Activated B cell treated with CpG ODN at 0.5 μM for 24 hours (primary cell): Measurements from ENCODE around the gene AP1M1. TPM values are rescaled to one million over a fixed set of nuclear protein-coding genes. Genes with fewer than 3 reads are reported as not detected.

Source experiments
- ATAC-seq: fragments of 200-7000 bp; cut with Tn5 transposase; one replicate; pipeline ENCODE4 v1.10.0; 2021; ENCODE audit warnings: low read depth, mild to moderate bottlenecking, moderate library complexity
- CTCF ChIA-PET: fragments of 350-600 bp; sonication (Branson Sonifier 250); formaldehyde crosslinking; loops from one replicate; lab custom pipeline; 2021; ENCODE audit warnings: antibody characterized with exemption; lab: Charles Lee
- POLR2A ChIA-PET: fragments of 350-600 bp; sonication (Branson Sonifier 250); formaldehyde crosslinking; loops from one replicate; lab custom pipeline; 2021; ENCODE audit warnings: antibody characterized with exemption; lab: Charles Lee
- DNase-seq: peaks from one replicate; pipeline ENCODE4 v3.0.0; 2022
- H3K27ac Mint-ChIP-seq: one replicate; pipeline ENCODE4 v1.8.0; 2020; ENCODE audit warnings: mixed read lengths
- H3K27me3 Mint-ChIP-seq: one replicate; pipeline ENCODE4 v1.8.0; 2021; ENCODE audit warnings: mixed read lengths
- H3K36me3 Mint-ChIP-seq: one replicate; pipeline ENCODE4 v1.8.0; 2021; ENCODE audit warnings: low read depth, mixed read lengths
- H3K4me1 Mint-ChIP-seq: one replicate; pipeline ENCODE4 v1.8.0; 2021; ENCODE audit warnings: mixed read lengths
- H3K4me3 Mint-ChIP-seq: one replicate; pipeline ENCODE4 v1.8.0; 2020; ENCODE audit warnings: mild to moderate bottlenecking, mixed read lengths
- H3K9me3 Mint-ChIP-seq: one replicate; pipeline ENCODE4 v1.8.0; 2020; ENCODE audit warnings: mixed read lengths
- CTCF ChIP-seq: fragments of 200-600 bp; IDR thresholded peaks from one replicate; pipeline ENCODE4 v1.8.0; 2022; ENCODE audit warnings: antibody characterized with exemption, mild to moderate bottlenecking
- intact Hi-C: fragments of 100-400 bp; cut with micrococcal nuclease; formaldehyde crosslinking; loops from one replicate; pipeline ENCODE4 v1.15.1; 2024
- total RNA-seq: library from RNA; stranded (reverse); gene quantifications from 2 replicates; pipeline ENCODE4 v1.2.3, GENCODE V29; 2022

The AP1M1 gene
- total RNA-seq, 1 donor from 2014 or later, result 87.5 TPM

GRCh38 chr19:16268676-16269319 is 71.1 kb downstream of the AP1M1 start:
- Mint-ChIP-seq H3K4me3 (no peak overlapping the region), H3K9me3 (no peaks in the 10 kb centered on the region), H3K27ac (peak overlapping the region; percentile 59), H3K27me3 (no peaks in the 10 kb centered on the region), H3K36me3 (no peaks in the 10 kb centered on the region), H3K4me1 (peaks cover 30% of the 10 kb centered on the region)
- no peak for ATAC-seq
- no peak for TF ChIP-seq CTCF
- intact Hi-C loops, result no loop called here
- ChIA-PET POLR2A (interaction anchor here (0.8 to 14.3 kb wide), 7 partner anchors 8 to 58 kb away, joined by 3 to 445 read pairs (median 5); partner anchors contain the start of gene KLF2), CTCF (interaction anchor here (0.8 kb wide), 1 partner anchor 97 kb away, joined by 3 read pairs; no protein-coding TSS in a partner anchor)
- DNase-seq, result no peak

- no peak for DNase-seq
- ATAC-seq, result no peak
- no peaks in the 10 kb centered on the region for H3K27me3 Mint-ChIP-seq
- POLR2A ChIA-PET, result interaction anchor here (0.7 kb wide), 1 partner anchor 9 kb away, joined by 4 read pairs; no protein-coding TSS in a partner anchor
- CTCF ChIA-PET, result no interaction called here
- no peak overlapping the region for H3K27ac Mint-ChIP-seq
- intact Hi-C loops, result no loop called here
- peaks cover 14% of the 10 kb centered on the region for H3K4me1 Mint-ChIP-seq
- no peaks in the 10 kb centered on the region for H3K9me3 Mint-ChIP-seq
- no peak overlapping the region for H3K4me3 Mint-ChIP-seq
- no peak for TF ChIP-seq CTCF
- no peaks in the 10 kb centered on the region for H3K36me3 Mint-ChIP-seq
Observed at GRCh38 chr19:16272945-16273344, 75.2 kb downstream of the AP1M1 start.

GRCh38 chr19:16274447-16274846 is 76.7 kb downstream of the AP1M1 start:
- Mint-ChIP-seq H3K4me1 (peaks cover 10% of the 10 kb centered on the region), H3K27me3 (no peaks in the 10 kb centered on the region), H3K9me3 (no peaks in the 10 kb centered on the region), H3K27ac (no peak overlapping the region), H3K36me3 (no peaks in the 10 kb centered on the region), H3K4me3 (no peak overlapping the region)
- ATAC-seq (no peak), DNase-seq (no peak)
- intact Hi-C loops, result no loop called here
- ChIA-PET POLR2A (no interaction called here), CTCF (no interaction called here)
- TF ChIP-seq CTCF, result no peak

GRCh38 chr19:16280306-16280705 is 82.6 kb downstream of the AP1M1 start:
- H3K27ac Mint-ChIP-seq, result no peak overlapping the region
- H3K4me1 Mint-ChIP-seq, result peaks cover 36% of the 10 kb centered on the region
- DNase-seq, result no peak
- no peak for ATAC-seq
- ChIA-PET CTCF (no interaction called here), POLR2A (interaction anchor here (0.8 kb wide), 1 partner anchor 12 kb away, joined by 3 read pairs; no protein-coding TSS in a partner anchor)
- no peak for TF ChIP-seq CTCF
- H3K4me3 Mint-ChIP-seq, result no peak overlapping the region
- intact Hi-C loops, result no loop called here
- H3K27me3 Mint-ChIP-seq, result no peaks in the 10 kb centered on the region
- no peaks in the 10 kb centered on the region for H3K36me3 Mint-ChIP-seq
- H3K9me3 Mint-ChIP-seq, result no peaks in the 10 kb centered on the region

GRCh38 chr19:16281743-16282142 is 84.0 kb downstream of the AP1M1 start:
- DNase-seq, result no peak
- Mint-ChIP-seq H3K4me1 (peaks cover 47% of the 10 kb centered on the region), H3K36me3 (no peaks in the 10 kb centered on the region), H3K27ac (no peak overlapping the region), H3K9me3 (no peaks in the 10 kb centered on the region), H3K27me3 (no peaks in the 10 kb centered on the region), H3K4me3 (no peak overlapping the region)
- ChIA-PET POLR2A (no interaction called here), CTCF (no interaction called here)
- intact Hi-C loops, result no loop called here
- TF ChIP-seq CTCF, result no peak
- ATAC-seq, result no peak
